ENCODE data around the gene DNER. TPM values are rescaled to one million over a fixed set of nuclear protein-coding genes. Genes with fewer than 3 reads are reported as not detected.
A peak's percentile ranks its signal among the peaks of the same experiment; 100 is the strongest.

Gene DNER
- total and polyA plus RNA-seq, 2 experiments from 2014 or later, result 4.7 to 8.8 TPM

DNA sequence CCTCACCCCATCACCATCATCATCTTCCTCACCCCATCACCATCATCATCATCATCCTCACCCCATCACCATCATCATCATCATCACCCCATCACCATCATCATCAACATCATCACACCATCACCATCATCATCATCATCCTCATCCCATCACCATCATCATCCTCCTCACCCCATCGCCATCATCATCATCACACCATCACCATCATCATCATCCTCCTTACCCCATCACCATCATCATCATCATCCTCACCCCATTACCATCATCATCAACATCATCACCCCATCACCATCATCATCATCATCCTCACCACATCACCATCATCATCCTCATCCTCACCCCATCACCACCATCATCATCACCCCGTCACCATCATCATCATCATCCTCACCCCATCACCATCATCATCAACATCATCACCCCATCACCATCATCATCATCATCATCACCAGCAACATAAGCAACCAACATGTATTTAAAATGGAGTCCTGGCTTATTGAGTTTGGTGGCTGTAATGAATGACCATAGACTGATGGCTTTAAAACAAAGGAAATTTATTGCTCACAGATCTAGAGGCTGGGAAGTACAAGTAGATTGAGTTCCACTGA lies 150.0 kb downstream of the DNER start:
- Mint-ChIP-seq H3K4me1 (no peaks in the 10 kb centered on the region), H3K9me3 (no peaks in the 10 kb centered on the region), H3K27ac (no peak overlapping the region), H3K4me3 (no peak overlapping the region), H3K36me3 (ENCODE audit: low read depth) (no peaks in the 10 kb centered on the region), H3K27me3 (ENCODE audit: insufficient read depth, low read depth, poor library complexity) (no peaks in the 10 kb centered on the region)
- no peaks in the 10 kb centered on the region for H3F3A ChIP-seq (replicated peaks; ENCODE audit: low read depth)
- H3K79me2 ChIP-seq (replicated peaks; ENCODE audit: insufficient read depth), result no peaks in the 10 kb centered on the region
- no peaks in the 10 kb centered on the region for H4K20me1 ChIP-seq (replicated peaks; ENCODE audit: insufficient read depth)
- no peak for TF ChIP-seq ZNF331 (CRISPR knock-in tag; IDR thresholded peaks at IDR 0.05; ENCODE audit: low read depth)
- no peak for TF ChIP-seq EZH2phosphoT487 (IDR thresholded peaks at IDR 0.05; ENCODE audit: unreplicated experiment)
- no peak for DNase-seq (ENCODE audit: low spot score)
- H2AFZ ChIP-seq, result no peak overlapping the region
- no peak for ATAC-seq
- no peaks in the 10 kb centered on the region for H3K4me1 ChIP-seq (ENCODE audit: insufficient read depth)
- no peak overlapping the region for H3K27ac ChIP-seq (ENCODE audit: low read depth)
- H3K4me2 ChIP-seq, result no peak overlapping the region
- H3K9me2 ChIP-seq (ENCODE audit: insufficient read depth), result peaks cover 11% of the 10 kb centered on the region; the same call in 1 of the 2 replicates
- H3K4me3 ChIP-seq, result no peak overlapping the region
- H3K36me3 ChIP-seq (ENCODE audit: insufficient read depth), result no peaks in the 10 kb centered on the region
- H3K27me3 ChIP-seq (ENCODE audit: insufficient read depth), result no peaks in the 10 kb centered on the region

DNA sequence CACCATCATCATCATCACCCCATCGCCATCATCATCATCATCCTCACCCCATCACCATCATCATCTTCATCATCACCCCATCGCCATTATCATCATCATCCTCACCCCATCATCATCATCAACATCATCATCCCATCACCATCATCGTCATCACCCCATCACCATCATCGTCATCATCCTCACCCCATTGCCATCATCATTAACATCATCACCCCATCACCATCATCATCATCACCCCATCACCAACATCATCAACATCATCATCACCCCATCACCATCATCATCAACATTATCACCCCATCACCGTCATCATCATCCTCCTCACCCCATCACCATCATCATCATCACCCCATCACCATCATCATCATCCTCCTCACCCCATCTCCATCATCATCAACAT lies 151.0 kb downstream of the DNER start:
- no peak for ATAC-seq
- Mint-ChIP-seq H3K27me3 (ENCODE audit: insufficient read depth, low read depth, poor library complexity) (no peaks in the 10 kb centered on the region), H3K4me1 (no peaks in the 10 kb centered on the region)

DNA sequence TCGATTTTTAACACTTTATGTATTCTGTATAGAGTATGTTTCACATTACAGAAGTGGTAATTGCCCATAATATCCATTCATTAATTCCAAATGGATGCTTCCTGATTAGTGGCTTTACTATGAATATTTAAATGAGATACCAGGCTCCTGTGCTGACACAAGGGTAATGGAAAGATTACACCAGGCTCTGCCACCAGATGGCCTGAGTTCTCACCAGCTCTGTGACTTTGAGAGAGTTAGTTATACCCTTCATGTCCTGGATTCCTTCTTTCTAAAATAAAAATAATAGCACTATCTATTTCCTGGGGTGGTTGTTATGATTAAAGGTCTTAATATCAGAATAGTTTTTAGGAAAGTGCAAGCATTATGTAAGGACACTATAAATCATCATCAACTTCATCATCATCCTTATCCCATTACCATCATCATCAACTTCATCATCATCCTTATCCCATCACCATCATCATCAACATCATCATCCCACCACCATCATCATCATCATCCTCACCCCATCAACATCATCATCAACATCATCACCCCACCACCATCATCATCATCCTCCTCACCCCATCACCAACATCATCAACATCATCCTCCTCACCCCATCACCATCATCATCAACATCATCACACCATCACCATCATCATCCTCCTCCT lies 151.8 kb downstream of the DNER start:
- Histone ChIP-seq H2AFZ (no peak overlapping the region), H3K27ac (ENCODE audit: low read depth) (no peak overlapping the region), H3K36me3 (ENCODE audit: insufficient read depth) (no peaks in the 10 kb centered on the region), H3K9me2 (ENCODE audit: insufficient read depth) (peaks cover 18% of the 10 kb centered on the region; the same call in 1 of the 2 replicates), H3K4me1 (ENCODE audit: insufficient read depth) (no peaks in the 10 kb centered on the region), H3K4me3 (no peak overlapping the region), H4K20me1 (replicated peaks; ENCODE audit: insufficient read depth) (no peaks in the 10 kb centered on the region), H3K27me3 (ENCODE audit: insufficient read depth) (no peaks in the 10 kb centered on the region), H3F3A (replicated peaks; ENCODE audit: low read depth) (no peaks in the 10 kb centered on the region), H3K79me2 (replicated peaks; ENCODE audit: insufficient read depth) (no peaks in the 10 kb centered on the region), H3K4me2 (no peak overlapping the region)
- Mint-ChIP-seq H3K9me3 (no peaks in the 10 kb centered on the region), H3K27ac (no peak overlapping the region), H3K4me3 (no peak overlapping the region), H3K36me3 (ENCODE audit: low read depth) (no peaks in the 10 kb centered on the region), H3K4me1 (no peaks in the 10 kb centered on the region), H3K27me3 (ENCODE audit: insufficient read depth, low read depth, poor library complexity) (no peaks in the 10 kb centered on the region)
- no peak for TF ChIP-seq ZNF114 (CRISPR knock-in tag; IDR thresholded peaks at IDR 0.05)
- TF ChIP-seq, protein P1, sequence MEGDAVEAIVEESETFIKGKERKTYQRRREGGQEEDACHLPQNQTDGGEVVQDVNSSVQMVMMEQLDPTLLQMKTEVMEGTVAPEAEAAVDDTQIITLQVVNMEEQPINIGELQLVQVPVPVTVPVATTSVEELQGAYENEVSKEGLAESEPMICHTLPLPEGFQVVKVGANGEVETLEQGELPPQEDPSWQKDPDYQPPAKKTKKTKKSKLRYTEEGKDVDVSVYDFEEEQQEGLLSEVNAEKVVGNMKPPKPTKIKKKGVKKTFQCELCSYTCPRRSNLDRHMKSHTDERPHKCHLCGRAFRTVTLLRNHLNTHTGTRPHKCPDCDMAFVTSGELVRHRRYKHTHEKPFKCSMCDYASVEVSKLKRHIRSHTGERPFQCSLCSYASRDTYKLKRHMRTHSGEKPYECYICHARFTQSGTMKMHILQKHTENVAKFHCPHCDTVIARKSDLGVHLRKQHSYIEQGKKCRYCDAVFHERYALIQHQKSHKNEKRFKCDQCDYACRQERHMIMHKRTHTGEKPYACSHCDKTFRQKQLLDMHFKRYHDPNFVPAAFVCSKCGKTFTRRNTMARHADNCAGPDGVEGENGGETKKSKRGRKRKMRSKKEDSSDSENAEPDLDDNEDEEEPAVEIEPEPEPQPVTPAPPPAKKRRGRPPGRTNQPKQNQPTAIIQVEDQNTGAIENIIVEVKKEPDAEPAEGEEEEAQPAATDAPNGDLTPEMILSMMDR (conservative IDR thresholded peaks at IDR 0.05; ENCODE audit: low read depth in 2 of 2), result peak; percentile 13 to 29; a peak in 2 of 4 replicates
- ATAC-seq, result no peak
- DNase-seq (ENCODE audit: low spot score), result no peak

More for the DNA sequence above, 151.0 kb downstream of the DNER start:
- DNase-seq (ENCODE audit: low spot score), result no peak
- H4K20me1 ChIP-seq (replicated peaks; ENCODE audit: insufficient read depth), result no peaks in the 10 kb centered on the region
- H3K4me3 ChIP-seq, result no peak overlapping the region
- no peak overlapping the region for H2AFZ ChIP-seq
- no peaks in the 10 kb centered on the region for H3F3A ChIP-seq (replicated peaks; ENCODE audit: low read depth)
- peaks cover 14% of the 10 kb centered on the region; the same call in 1 of the 2 replicates for H3K9me2 ChIP-seq (ENCODE audit: insufficient read depth)
- no peaks in the 10 kb centered on the region for H3K4me1 ChIP-seq (ENCODE audit: insufficient read depth)
- H3K27me3 ChIP-seq (ENCODE audit: insufficient read depth), result no peaks in the 10 kb centered on the region
- no peak overlapping the region for H3K27ac ChIP-seq (ENCODE audit: low read depth)
- H3K36me3 ChIP-seq (ENCODE audit: insufficient read depth), result no peaks in the 10 kb centered on the region
- H3K4me2 ChIP-seq, result no peak overlapping the region
- Mint-ChIP-seq H3K36me3 (ENCODE audit: low read depth) (no peaks in the 10 kb centered on the region), H3K9me3 (no peaks in the 10 kb centered on the region), H3K27ac (no peak overlapping the region), H3K4me3 (no peak overlapping the region)
- H3K79me2 ChIP-seq (replicated peaks; ENCODE audit: insufficient read depth), result no peaks in the 10 kb centered on the region
- TF ChIP-seq, protein P1 (conservative IDR thresholded peaks at IDR 0.05; ENCODE audit: low read depth in 2 of 2), result no peak

Measured in GM23338 (cell line).